ENCODE measurements around the gene CHRNA9.

Gene CHRNA9

DNA sequence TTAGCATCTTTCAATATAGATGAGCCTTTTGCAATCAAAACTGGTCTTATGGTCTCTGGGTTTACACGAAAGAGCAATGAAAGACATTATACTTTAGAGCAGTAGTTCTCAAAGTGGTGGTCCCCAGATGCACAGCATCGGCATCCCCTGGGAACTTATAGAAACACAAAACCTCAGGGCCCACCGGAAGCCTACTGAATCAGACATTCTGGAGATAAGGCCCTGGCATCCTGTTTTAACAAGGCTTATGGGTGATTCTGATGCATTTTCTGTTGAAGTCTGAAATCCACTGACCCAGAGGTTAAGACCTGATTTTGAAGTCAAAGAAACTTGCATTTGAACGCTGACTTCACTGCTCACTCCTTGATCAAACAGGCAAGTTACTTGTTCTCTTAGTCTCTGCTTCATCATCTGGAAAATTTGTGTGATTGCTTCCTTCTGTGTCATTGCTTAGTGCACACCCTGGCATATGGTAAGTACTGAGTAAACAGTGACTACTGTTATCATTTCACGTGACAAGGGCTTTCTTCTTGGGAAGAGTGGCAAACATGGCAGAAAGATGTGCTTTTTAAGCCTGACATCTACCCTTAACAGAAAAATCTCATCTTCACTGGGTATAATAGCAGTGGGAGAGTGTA lies 14.5 kb downstream of the CHRNA9 start:
- no peaks in the 10 kb centered on the region for H3K36me3 Mint-ChIP-seq
- H3K4me3 Mint-ChIP-seq: no peak overlapping the region
- H3K27ac Mint-ChIP-seq: no peak overlapping the region
- H3K4me1 Mint-ChIP-seq: no peaks in the 10 kb centered on the region
- peaks cover 2% of the 10 kb centered on the region for H3K9me3 Mint-ChIP-seq
- no peak for ATAC-seq
- no peaks in the 10 kb centered on the region for H3K27me3 Mint-ChIP-seq

DNA sequence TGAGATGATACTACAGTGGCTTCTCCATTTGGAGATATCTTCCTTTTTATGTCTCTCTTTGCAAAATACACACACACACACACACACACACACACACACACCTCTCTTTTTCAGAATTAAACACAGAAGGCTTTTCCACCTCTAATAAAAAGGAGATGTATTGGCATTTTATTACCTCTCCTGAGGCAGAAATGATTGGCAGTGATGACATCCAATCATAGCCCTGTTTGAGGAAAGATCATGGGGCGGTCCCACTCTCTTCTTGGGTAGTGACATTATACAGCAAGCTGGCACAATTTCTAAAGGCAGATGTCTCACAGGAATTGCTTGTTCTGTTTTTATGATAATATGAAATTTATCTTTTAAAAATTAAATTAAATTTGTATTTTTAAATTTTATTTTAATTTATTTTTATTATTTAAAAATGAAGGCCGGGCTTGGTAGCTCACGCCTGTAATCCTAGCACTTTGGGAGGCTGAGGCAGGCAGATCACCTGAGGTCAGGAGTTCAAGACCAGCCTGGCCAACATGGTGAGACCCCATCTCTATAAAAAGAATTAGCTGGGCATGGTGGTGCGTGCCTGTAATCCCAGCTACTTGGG lies 15.6 kb downstream of the CHRNA9 start:
- H3K4me3 Mint-ChIP-seq: no peak overlapping the region
- H3K9me3 Mint-ChIP-seq: peaks cover 2% of the 10 kb centered on the region
- no peaks in the 10 kb centered on the region for H3K27me3 Mint-ChIP-seq
- no peaks in the 10 kb centered on the region for H3K36me3 Mint-ChIP-seq
- ATAC-seq: no peak
- H3K4me1 Mint-ChIP-seq: no peaks in the 10 kb centered on the region
- no peak overlapping the region for H3K27ac Mint-ChIP-seq

DNA sequence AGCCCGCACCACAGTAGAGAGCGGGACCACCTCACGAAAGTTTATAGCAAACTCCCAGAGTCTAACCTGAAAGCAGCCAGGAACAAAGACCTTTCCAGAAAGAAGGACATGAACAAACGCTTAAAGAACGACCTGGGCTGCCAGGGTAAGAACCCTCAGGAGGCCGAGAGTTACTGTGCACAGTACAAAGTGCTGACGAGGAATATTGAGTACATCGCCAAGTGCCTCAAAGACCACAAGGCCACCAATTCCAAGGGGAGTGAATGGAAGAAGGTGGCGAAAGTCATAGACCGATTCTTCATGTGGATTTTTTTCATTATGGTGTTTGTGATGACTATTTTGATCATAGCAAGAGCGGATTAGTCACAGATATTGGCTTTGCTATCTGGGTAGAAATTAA lies 19.0 kb downstream of the CHRNA9 start:
- H3K27me3 Mint-ChIP-seq: no peaks in the 10 kb centered on the region
- H3K4me3 Mint-ChIP-seq: no peak overlapping the region
- H3K36me3 Mint-ChIP-seq: no peaks in the 10 kb centered on the region
- H3K27ac Mint-ChIP-seq: no peak overlapping the region
- ATAC-seq: no peak
- H3K4me1 Mint-ChIP-seq: no peaks in the 10 kb centered on the region
- H3K9me3 Mint-ChIP-seq: peaks cover 2% of the 10 kb centered on the region

DNA sequence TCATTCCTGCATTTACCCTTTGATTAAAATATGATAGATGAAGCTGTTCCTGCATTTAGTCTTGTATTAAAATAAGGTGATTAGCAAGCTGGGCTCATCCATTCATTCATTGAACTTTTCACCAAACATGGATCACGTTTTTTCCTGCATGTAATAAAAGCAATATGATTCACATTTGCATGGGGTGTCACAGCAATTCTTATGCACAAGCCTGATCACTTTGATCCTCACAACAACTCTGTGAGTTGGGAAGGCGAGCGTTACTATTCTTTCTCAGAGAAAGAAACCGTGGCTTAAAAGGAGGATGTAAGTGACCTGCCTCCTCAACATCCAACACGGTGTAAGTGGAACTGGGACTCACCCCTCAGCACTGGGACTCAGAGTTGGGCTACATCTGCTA lies 20.0 kb downstream of the CHRNA9 start:
- Mint-ChIP-seq H3K36me3 (no peaks in the 10 kb centered on the region), H3K27ac (no peak overlapping the region), H3K4me3 (no peak overlapping the region), H3K9me3 (peaks cover 2% of the 10 kb centered on the region), H3K4me1 (no peaks in the 10 kb centered on the region), H3K27me3 (no peaks in the 10 kb centered on the region)
- no peak for ATAC-seq

DNA sequence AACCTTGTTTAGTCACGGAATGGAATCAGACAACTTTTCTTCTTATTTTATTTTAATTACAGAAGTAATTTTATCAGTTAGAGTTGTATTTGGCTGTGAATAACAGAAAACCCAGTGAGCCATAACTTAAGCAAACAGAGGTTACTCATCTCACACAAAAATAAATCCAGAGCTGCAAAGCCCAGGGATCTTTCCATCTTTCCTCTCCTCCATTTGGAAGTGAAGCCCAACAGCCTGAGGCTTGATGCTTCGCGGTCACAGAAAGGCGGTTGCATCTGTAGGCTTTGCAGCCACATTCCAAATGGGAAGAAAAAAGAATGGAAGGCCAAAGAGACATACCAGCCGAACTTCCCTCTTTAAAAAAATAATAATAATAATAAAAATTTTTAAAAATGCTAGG lies 22.6 kb downstream of the CHRNA9 start:
- no peaks in the 10 kb centered on the region for H3K36me3 Mint-ChIP-seq
- no peak overlapping the region for H3K27ac Mint-ChIP-seq
- no peaks in the 10 kb centered on the region for H3K27me3 Mint-ChIP-seq
- H3K4me3 Mint-ChIP-seq: no peak overlapping the region
- no peak for ATAC-seq
- H3K9me3 Mint-ChIP-seq: no peaks in the 10 kb centered on the region
- no peaks in the 10 kb centered on the region for H3K4me1 Mint-ChIP-seq

DNA sequence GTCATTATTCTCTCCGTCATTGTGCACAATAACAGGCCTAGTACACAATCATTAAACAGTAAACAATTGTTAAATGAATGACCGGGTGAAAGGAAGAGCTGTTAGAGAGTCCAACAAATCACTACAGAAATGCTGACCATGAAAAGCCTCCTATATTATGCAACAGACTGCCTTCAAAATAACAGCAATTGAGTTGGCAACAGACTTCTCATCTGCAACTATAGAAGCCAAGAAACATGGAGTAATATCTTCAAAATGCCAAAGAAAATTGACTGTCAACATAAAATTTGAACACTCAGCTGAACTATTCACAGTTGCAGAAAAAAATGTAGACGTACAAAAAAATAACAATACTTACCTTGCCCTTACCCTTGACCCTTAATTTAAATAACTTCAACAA lies 26.2 kb downstream of the CHRNA9 start:
- Mint-ChIP-seq H3K4me3 (no peak overlapping the region), H3K9me3 (no peaks in the 10 kb centered on the region), H3K27me3 (no peaks in the 10 kb centered on the region), H3K36me3 (no peaks in the 10 kb centered on the region), H3K27ac (no peak overlapping the region), H3K4me1 (peaks cover 12% of the 10 kb centered on the region)
- ATAC-seq: no peak

DNA sequence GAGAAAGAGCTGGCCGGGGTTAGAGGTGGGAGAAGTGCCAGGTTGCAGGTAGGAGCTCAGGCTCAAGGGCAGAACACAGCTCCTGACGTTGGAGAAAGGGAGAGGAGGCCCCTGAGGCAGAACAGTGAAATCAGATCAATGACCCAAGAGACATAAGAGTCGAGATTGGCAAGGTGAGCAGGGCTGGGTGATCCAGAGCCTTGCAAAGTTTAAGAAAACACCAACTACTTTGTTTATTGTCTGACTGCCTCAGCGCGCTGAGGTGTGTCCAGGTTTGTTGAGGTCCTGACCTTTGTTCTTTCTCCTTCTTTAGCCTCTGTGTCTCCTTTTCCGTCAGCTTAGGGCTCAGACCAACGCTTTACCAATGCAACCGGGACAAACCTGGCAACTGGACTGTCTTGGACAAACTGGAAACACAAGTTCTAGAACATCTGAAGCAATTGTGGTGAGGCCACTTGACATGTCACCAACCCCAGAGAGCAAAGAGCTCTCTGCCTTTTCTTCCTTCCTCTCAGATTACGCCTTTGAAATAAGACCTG lies 28.3 kb downstream of the CHRNA9 start:
- Mint-ChIP-seq H3K27me3 (no peaks in the 10 kb centered on the region), H3K4me3 (no peak overlapping the region), H3K4me1 (peaks cover 12% of the 10 kb centered on the region), H3K36me3 (no peaks in the 10 kb centered on the region), H3K27ac (no peak overlapping the region), H3K9me3 (no peaks in the 10 kb centered on the region)
- ATAC-seq: no peak

DNA sequence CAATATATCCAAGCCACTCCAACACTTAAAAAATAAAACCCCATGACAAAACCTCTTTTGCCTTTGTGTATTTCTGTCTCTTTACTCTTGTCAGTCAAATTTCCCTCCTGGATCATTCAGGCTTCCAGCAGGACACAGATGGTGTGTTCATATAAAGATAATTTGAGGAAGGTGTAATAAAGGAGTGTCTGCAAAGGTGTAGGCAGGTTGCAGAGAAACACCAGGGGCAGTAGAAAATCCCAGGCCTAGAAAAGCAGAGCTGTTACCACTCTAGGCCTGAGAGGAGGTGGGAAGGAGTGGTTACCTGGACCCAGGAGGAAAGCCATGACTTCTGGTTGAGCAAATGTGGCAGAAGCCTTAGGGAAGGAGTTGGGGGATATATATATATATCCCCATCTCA lies 28.8 kb downstream of the CHRNA9 start:
- Mint-ChIP-seq H3K4me3 (no peak overlapping the region), H3K9me3 (no peaks in the 10 kb centered on the region), H3K27me3 (no peaks in the 10 kb centered on the region), H3K27ac (no peak overlapping the region), H3K36me3 (no peaks in the 10 kb centered on the region), H3K4me1 (peaks cover 12% of the 10 kb centered on the region)
- ATAC-seq: no peak

DNA sequence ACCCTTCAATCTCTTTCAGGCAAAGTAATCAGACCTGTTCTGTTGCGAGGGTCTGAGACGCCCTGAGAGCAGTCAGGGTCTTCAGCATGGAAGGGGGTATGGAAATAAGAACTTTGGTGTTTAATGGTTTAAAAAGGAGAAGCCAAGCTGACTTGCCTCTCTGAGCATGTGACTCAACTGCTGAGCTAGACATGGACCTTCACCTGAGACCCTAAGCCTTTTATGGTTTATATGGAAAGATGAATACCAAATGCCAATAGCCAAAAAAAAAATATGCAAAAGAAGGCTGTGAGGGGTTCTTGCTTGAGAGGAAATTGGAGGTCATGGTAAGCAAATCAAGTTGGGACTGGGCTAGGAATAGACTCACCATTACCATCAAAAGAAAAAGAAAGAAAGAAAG lies 30.6 kb downstream of the CHRNA9 start:
- no peaks in the 10 kb centered on the region for H3K9me3 Mint-ChIP-seq
- no peaks in the 10 kb centered on the region for H3K27me3 Mint-ChIP-seq
- H3K4me1 Mint-ChIP-seq: peaks cover 12% of the 10 kb centered on the region
- H3K4me3 Mint-ChIP-seq: no peak overlapping the region
- H3K36me3 Mint-ChIP-seq: no peaks in the 10 kb centered on the region
- no peak overlapping the region for H3K27ac Mint-ChIP-seq
- ATAC-seq: no peak

DNA sequence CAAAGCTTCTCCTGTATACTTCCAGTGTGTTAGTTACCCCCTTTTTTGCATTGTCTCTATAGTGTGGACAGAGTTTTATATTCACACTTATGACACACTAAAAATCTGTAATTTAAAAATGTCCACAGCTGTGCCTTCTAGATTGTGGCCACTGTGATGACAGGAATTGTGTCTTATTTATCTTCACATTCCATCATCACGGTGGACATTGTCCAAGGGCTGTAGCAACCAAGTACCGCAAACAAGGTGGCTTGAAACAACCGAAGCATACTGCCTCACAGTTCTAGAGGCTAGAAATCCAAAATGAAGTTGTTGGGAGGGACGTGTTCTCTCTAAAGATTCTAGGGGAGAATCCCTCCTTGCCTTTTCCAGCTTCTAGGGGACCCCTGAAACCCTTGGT lies 32.3 kb downstream of the CHRNA9 start:
- no peaks in the 10 kb centered on the region for H3K27me3 Mint-ChIP-seq
- no peaks in the 10 kb centered on the region for H3K36me3 Mint-ChIP-seq
- ATAC-seq: no peak

DNA sequence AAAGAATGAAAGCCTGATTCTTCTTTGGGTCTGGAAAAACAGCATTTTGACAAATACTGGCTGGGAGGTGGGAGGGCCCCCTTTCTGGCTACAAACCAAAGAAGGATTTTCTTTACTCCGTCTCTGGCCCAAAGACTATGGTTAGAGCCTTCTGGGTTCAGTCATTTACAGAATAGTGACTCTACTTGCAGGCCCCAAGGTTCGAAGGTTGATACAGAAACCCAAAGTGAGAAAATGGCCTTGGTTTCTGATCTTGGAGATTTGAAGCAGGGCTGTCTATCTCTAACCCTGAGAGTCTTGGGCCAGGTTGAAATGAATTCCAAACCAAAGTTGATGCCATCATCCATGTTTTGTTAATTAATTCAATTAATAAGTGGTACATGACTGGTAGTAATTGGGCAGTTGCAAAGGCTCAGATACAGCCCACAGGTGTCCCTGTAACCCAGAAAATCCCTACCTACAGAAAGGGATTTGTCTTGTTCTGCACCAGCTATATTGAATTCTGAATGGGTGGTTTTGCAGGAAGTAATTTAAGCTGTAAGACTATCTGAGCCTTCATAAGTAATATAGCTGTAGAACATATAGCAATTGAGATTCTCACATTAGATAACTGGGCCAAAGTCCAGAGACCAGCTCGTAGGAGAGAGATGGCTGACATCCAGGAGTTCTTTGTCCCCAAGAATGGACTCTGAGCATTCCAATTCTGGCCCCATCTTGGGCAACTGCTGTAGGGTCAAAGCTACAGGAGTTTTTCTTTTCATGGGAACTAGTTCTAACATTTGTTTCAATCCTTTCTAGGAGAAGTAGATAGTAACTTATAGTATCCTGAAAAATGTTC lies 34.5 kb downstream of the CHRNA9 start:
- H3K4me3 Mint-ChIP-seq: no peak overlapping the region
- H3K4me1 Mint-ChIP-seq: peaks cover 12% of the 10 kb centered on the region
- ATAC-seq: no peak
- H3K9me3 Mint-ChIP-seq: no peaks in the 10 kb centered on the region
- no peaks in the 10 kb centered on the region for H3K27me3 Mint-ChIP-seq
- H3K36me3 Mint-ChIP-seq: no peaks in the 10 kb centered on the region
- no peak overlapping the region for H3K27ac Mint-ChIP-seq

More for the DNA sequence above, 32.3 kb downstream of the CHRNA9 start:
- no peak overlapping the region for H3K27ac Mint-ChIP-seq
- no peaks in the 10 kb centered on the region for H3K9me3 Mint-ChIP-seq
- peaks cover 12% of the 10 kb centered on the region for H3K4me1 Mint-ChIP-seq
- no peak overlapping the region for H3K4me3 Mint-ChIP-seq

DNA sequence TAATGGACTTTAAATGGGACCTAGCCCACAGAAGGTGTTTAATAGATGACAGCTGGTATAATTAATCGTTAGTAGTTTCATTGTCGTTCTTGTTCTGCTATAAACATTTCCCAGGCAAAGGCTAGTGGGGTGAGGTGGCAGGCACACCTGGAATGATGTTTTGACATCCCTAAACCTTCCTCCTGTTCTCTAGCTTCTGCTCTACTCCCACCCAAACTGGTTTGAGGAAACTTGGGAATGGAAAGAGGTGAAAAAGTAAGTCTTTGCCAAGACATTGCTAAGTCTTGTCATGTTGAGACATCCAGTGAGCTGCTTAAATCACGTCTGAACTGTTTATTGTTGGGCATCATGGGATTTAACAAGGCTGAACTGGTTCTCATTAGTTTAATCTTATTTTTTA lies 37.5 kb downstream of the CHRNA9 start:
- Mint-ChIP-seq H3K4me3 (no peak overlapping the region), H3K36me3 (no peaks in the 10 kb centered on the region), H3K27me3 (no peaks in the 10 kb centered on the region), H3K9me3 (no peaks in the 10 kb centered on the region), H3K27ac (no peak overlapping the region), H3K4me1 (no peaks in the 10 kb centered on the region)
- ATAC-seq: no peak

DNA sequence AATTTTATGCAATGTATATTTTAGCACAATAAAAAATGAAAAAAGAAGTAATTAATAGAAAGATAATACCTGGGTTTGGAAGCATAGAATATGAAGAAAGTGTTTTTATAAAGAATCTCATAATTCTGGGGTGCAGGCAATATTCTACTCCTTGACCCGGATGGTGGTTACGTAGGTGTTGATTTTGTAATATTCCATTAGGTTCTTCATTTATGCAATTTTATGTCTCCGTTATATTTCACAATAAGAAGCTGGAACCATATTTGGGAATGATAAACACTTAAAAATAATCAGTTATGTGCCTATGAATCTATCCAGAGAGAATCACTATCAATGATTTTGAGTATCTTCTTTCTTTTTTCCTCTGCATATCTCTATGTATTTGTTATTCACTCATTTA lies 38.5 kb downstream of the CHRNA9 start:
- no peaks in the 10 kb centered on the region for H3K9me3 Mint-ChIP-seq
- H3K4me3 Mint-ChIP-seq: no peak overlapping the region
- no peak overlapping the region for H3K27ac Mint-ChIP-seq
- H3K4me1 Mint-ChIP-seq: no peaks in the 10 kb centered on the region
- no peak for ATAC-seq
- no peaks in the 10 kb centered on the region for H3K27me3 Mint-ChIP-seq
- H3K36me3 Mint-ChIP-seq: no peaks in the 10 kb centered on the region

DNA sequence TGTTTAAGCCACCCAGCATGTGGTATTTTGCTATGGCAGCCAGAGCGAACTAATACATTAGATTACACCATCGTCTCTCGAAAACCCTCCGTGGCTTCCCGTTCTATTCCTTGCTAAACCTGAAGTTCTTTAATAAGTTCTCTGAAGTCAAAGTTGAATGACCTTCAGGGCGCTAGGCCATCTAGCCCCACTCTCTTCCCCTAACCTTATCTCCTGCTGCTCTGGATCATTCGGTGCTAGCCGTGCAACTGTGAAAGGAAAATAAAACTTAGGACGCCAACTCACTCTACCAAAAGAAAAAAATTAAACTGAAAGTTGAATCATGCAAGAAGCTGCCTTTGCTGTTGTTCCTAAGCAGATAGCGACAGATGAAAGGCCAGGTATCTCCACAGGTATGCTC lies 40.0 kb downstream of the CHRNA9 start:
- no peaks in the 10 kb centered on the region for H3K36me3 Mint-ChIP-seq
- H3K4me3 Mint-ChIP-seq: no peak overlapping the region

DNA sequence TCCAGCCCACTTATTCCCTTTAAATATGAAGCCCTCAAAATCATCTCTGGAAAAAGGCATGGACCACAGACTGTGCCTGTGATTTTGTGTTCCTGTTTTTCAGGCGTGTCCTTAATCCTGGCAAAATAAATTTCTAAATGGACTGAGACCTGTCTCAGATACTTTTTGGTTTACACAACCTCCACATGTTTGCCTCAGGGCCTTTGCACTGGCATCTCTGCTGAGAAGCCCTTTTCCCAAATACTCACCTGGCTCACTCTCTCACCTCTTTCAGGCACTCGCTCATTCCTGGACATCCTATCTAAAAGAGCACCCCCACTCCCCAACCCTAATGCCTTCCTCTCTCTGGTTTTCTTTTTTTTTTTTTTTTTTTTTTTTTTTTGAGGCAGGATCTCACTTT lies 40.5 kb downstream of the CHRNA9 start:
- H3K4me3 Mint-ChIP-seq: no peak overlapping the region
- no peaks in the 10 kb centered on the region for H3K36me3 Mint-ChIP-seq
- ATAC-seq: no peak

More for the DNA sequence above, 40.0 kb downstream of the CHRNA9 start:
- no peaks in the 10 kb centered on the region for H3K9me3 Mint-ChIP-seq
- no peak overlapping the region for H3K27ac Mint-ChIP-seq
- no peak for ATAC-seq
- no peaks in the 10 kb centered on the region for H3K27me3 Mint-ChIP-seq
- H3K4me1 Mint-ChIP-seq: no peaks in the 10 kb centered on the region

More for the DNA sequence above, 40.5 kb downstream of the CHRNA9 start:
- no peak overlapping the region for H3K27ac Mint-ChIP-seq
- no peaks in the 10 kb centered on the region for H3K27me3 Mint-ChIP-seq
- H3K4me1 Mint-ChIP-seq: no peaks in the 10 kb centered on the region
- H3K9me3 Mint-ChIP-seq: no peaks in the 10 kb centered on the region

Data from stimulated activated memory B cell treated with anti-CD40 and anti-IgM and Interleukin-4, amounts not matched to agents 10 μg/mL and 1 μg/mL and 100 μg/mL, for 72 hours (primary cell).